ENCODE data around the gene EPB41L5.

- TF ChIP-seq FOXK2 (IDR thresholded peaks at IDR 0.05) (no peak), BHLHE40 (IDR thresholded peaks at IDR 0.05; ENCODE audit: borderline replicate concordance) (no peak), ZNF384 (IDR thresholded peaks at IDR 0.05) (no peak), SP1 (IDR thresholded peaks at IDR 0.05) (no peak), L3MBTL2 (conservative IDR thresholded peaks at IDR 0.05) (no peak), FOXM1 (IDR thresholded peaks at IDR 0.05; ENCODE audit: borderline replicate concordance) (no peak), ARNT (IDR thresholded peaks at IDR 0.05) (no peak)
These were observed 92.5 kb downstream of the EPB41L5 start for GRCh38 chr2:120105360-120105759.

Data from HEK293T (cell line).